K562 (cell line): ENCODE measurements around the gene COQ4. TPM values are rescaled to one million over a fixed set of nuclear protein-coding genes. Genes with fewer than 3 reads are reported as not detected.

Source experiments
- ARID3A ChIP-seq: IDR thresholded peaks from 2 replicates; pipeline ENCODE4 v1.6.1; 2012; ENCODE audit warnings: low read depth, low read length, improper control_type of control experiment, borderline replicate concordance
- CEBPB ChIP-seq: fragments of 450-650 bp; IDR thresholded peaks from 2 replicates; pipeline ENCODE4 v1.6.1; 2016; ENCODE audit warnings: missing genetic modification characterization, missing compliant biosample characterization
- CREB1 ChIP-seq, 2 experiments: sonication (generic) in 1 of 2; formaldehyde crosslinking in 1 of 2; IDR thresholded peaks; 2 replicates each; pipeline versions ENCODE4 v1.6.1 to v1.8.0; 2012 to 2022; ENCODE audit warnings: inconsistent platforms in 1 of 2, mild to moderate bottlenecking in 1 of 2, missing genetic modification reagents in 1 of 2, moderate library complexity in 1 of 2
- CREB3 ChIP-seq: fragments of 450-650 bp; conservative IDR thresholded peaks from 2 replicates; pipeline ENCODE4 v1.6.1; 2016; ENCODE audit warnings: missing genetic modification characterization, low read depth, mild to moderate bottlenecking, missing compliant biosample characterization, moderate library complexity
- E2F1 ChIP-seq: sonication (generic); formaldehyde crosslinking; IDR thresholded peaks from 2 replicates; pipeline ENCODE4 v1.8.1; 2023; ENCODE audit warnings: mild to moderate bottlenecking, missing genetic modification reagents, moderate library complexity
- ELF1 ChIP-seq: fragments of 200-800 bp; sonication (Bioruptor generic); IDR thresholded peaks from 2 replicates; pipeline ENCODE4 v1.6.1; 2016; ENCODE audit warnings: missing genetic modification characterization, missing compliant biosample characterization
- FOSL1 ChIP-seq: fragments of 200-800 bp; sonication (Bioruptor generic); conservative IDR thresholded peaks from 2 replicates; pipeline ENCODE4 v1.6.1; 2016; ENCODE audit warnings: missing genetic modification characterization, missing compliant biosample characterization
- HBP1 ChIP-seq: fragments of 450-650 bp; formaldehyde crosslinking; IDR thresholded peaks from 2 replicates; pipeline ENCODE4 v1.4.0; 2022; ENCODE audit warnings: missing genetic modification characterization
- HDAC2 ChIP-seq: fragments of 450-650 bp; IDR thresholded peaks from 2 replicates; pipeline ENCODE4 v1.6.1; 2016; ENCODE audit warnings: mild to moderate bottlenecking
- HINFP ChIP-seq: fragments of 450-650 bp; conservative IDR thresholded peaks from 2 replicates; pipeline ENCODE4 v1.6.1; 2016; ENCODE audit warnings: missing genetic modification characterization, low read depth, mild to moderate bottlenecking, control low read depth, missing compliant biosample characterization
- JUN ChIP-seq, 2 experiments: sonication (generic) in 1 of 2; formaldehyde crosslinking in 1 of 2; IDR thresholded peaks; 2 replicates each; pipeline versions ENCODE4 v1.6.1 to v1.8.0; 2012 to 2022; ENCODE audit warnings: borderline replicate concordance in 2 of 2, mild to moderate bottlenecking in 2 of 2, improper control_type of control experiment in 1 of 2, low read depth in 1 of 2, low read length in 1 of 2, missing genetic modification reagents in 1 of 2
- MCM7 ChIP-seq, 2 experiments: fragments of 450-650 bp; IDR thresholded peaks; 2 replicates each; pipeline ENCODE4 v1.6.1; 2016 to 2018
- MECOM ChIP-seq: fragments of 250-450 bp; sonication (Bioruptor Pico); IDR thresholded peaks from 2 replicates; pipeline ENCODE4 v1.8.0; 2022; ENCODE audit warnings: inconsistent platforms
- PML ChIP-seq: IDR thresholded peaks from 2 replicates; pipeline ENCODE4 v1.6.1; 2012; ENCODE audit warnings: low read length, inconsistent platforms
- SIRT6 ChIP-seq: IDR thresholded peaks from one replicate; pipeline ENCODE4 v1.6.1; 2012; ENCODE audit warnings: low read depth, mild to moderate bottlenecking, control low read depth, inconsistent platforms, low read length, moderate library complexity
- ZBED1 ChIP-seq: IDR thresholded peaks from 2 replicates; pipeline ENCODE4 v1.6.1; 2014
- ZNF133 ChIP-seq: fragments of 250-450 bp; sonication (Bioruptor Pico); IDR thresholded peaks from 2 replicates; pipeline ENCODE4 v1.4.0; 2020; ENCODE audit warnings: mild to moderate bottlenecking
- ZNF511 ChIP-seq: sonication (generic); formaldehyde crosslinking; IDR thresholded peaks from 2 replicates; pipeline ENCODE4 v1.8.0; 2022; ENCODE audit warnings: mild to moderate bottlenecking, missing genetic modification reagents
- ZNF778 ChIP-seq: fragments of 450-650 bp; formaldehyde crosslinking; IDR thresholded peaks from 2 replicates; pipeline ENCODE4 v1.4.0; 2020; ENCODE audit warnings: mild to moderate bottlenecking, moderate library complexity
- polyA plus RNA-seq, 8 experiments: library from polyadenylated mRNA; depleted of rRNA in 4 of 8; stranded (reverse) in 5 of 8; unstranded in 3 of 8; fragments of >200 nt; fragmentation: Nextera tagmentation in 2 of 8; fragmentation: Illumina TruSeq in 1 of 8; extraction: Ambion mirVana in 2 of 8; extraction: Trizol in 1 of 8; gene quantifications; 2 replicates each; pipeline versions ENCODE4 v1.2.1 to v1.2.3, GENCODE V29; 2011 to 2014; ENCODE audit warnings: inconsistent platforms in 1 of 8, missing spikeins in 1 of 8
- total RNA-seq, 7 experiments: library from RNA; depleted of rRNA in 6 of 7; stranded (reverse); fragments of >200 nt in 6 of 7; fragmentation: Illumina TruSeq in 2 of 7; extraction: Trizol in 2 of 7; gene quantifications; 2 replicates each; pipeline versions ENCODE4 v1.2.1 to v1.2.3, GENCODE V29; 2011 to 2021; ENCODE audit warnings: low replicate concordance in 1 of 7

Gene COQ4
- total and polyA plus RNA-seq, 9 of the 15 experiments (the other 6 are each of a cell fraction or from before 2014, with no cell fraction given) = 9.1 to 135 (median 67.2) TPM

GRCh38 chr9:128298535-128299482, 23.8 kb upstream of the COQ4 start (continued):
- TF ChIP-seq CEBPB (tag) = no peak
- TF ChIP-seq FOSL1 (tag) = peak; percentile 86
- TF ChIP-seq ELF1 = no peak
- TF ChIP-seq MCM7 (IDR thresholded peaks at IDR 0.05) = no peak
- TF ChIP-seq ZNF778 (CRISPR knock-in tag) = no peak
- TF ChIP-seq HDAC2 = no peak
- no peak for TF ChIP-seq CREB3 (tag)
- no peak for TF ChIP-seq ZBED1
- TF ChIP-seq ZNF511 (CRISPR knock-in tag) = no peak
- TF ChIP-seq HINFP (tag) = no peak
- TF ChIP-seq ZNF133 (CRISPR knock-in tag) = no peak
- peak; percentile 74 for TF ChIP-seq PML
- TF ChIP-seq SIRT6 = no peak
- peak; percentile 57; the same call in 1 of the 2 replicates for TF ChIP-seq JUN (IDR thresholded peaks at IDR 0.05; ENCODE audit: borderline replicate concordance, low read depth, low read length)
- no peak for TF ChIP-seq JUN (CRISPR knock-in tag; IDR thresholded peaks at IDR 0.05; ENCODE audit: borderline replicate concordance)
- no peak for TF ChIP-seq E2F1 (CRISPR knock-in tag)
- TF ChIP-seq MECOM (CRISPR knock-in tag) = no peak
- 0 out of 2 replicates have a peak, but pooled peaks have one; percentile 15 for TF ChIP-seq ARID3A
- TF ChIP-seq HBP1 (CRISPR knock-in tag) = no peak; the same call in 1 of the 2 replicates
- peak; percentile 67 for TF ChIP-seq CREB1 (IDR thresholded peaks at IDR 0.05)
- no peak for TF ChIP-seq CREB1 (CRISPR knock-in tag; IDR thresholded peaks at IDR 0.05)
